Measurements from ENCODE around the gene TRPM3.

Gene TRPM3

GRCh38 chr9:70609011-70609410 lies 512.4 kb downstream of the TRPM3 start:
- no peak for DNase-seq (ENCODE audit: low spot score)

GRCh38 chr9:70607926-70608325 lies 513.5 kb downstream of the TRPM3 start:
- no peak for DNase-seq (ENCODE audit: low spot score)

GRCh38 chr9:70607329-70607728 lies 514.1 kb downstream of the TRPM3 start:
- DNase-seq (ENCODE audit: low spot score) = no peak

GRCh38 chr9:70603020-70603411 lies 518.4 kb downstream of the TRPM3 start:
- no peak for DNase-seq (ENCODE audit: low spot score)

GRCh38 chr9:70602321-70603019 lies 519.0 kb downstream of the TRPM3 start:
- DNase-seq (ENCODE audit: low spot score) = peak; percentile 58

- DNase-seq (ENCODE audit: low spot score) = no peak
These were observed 520.1 kb downstream of the TRPM3 start for GRCh38 chr9:70601000-70601951.

GRCh38 chr9:70600506-70600905 lies 520.9 kb downstream of the TRPM3 start:
- DNase-seq (ENCODE audit: low spot score) = no peak

GRCh38 chr9:70597886-70598285 lies 523.5 kb downstream of the TRPM3 start:
- DNase-seq (ENCODE audit: low spot score) = no peak

GRCh38 chr9:70595211-70595610 lies 526.2 kb downstream of the TRPM3 start:
- no peak for DNase-seq (ENCODE audit: low spot score)

- no peak for DNase-seq (ENCODE audit: low spot score)
These were observed 527.0 kb downstream of the TRPM3 start for GRCh38 chr9:70594386-70594944.

- no peak for DNase-seq (ENCODE audit: low spot score)
These were observed 528.2 kb downstream of the TRPM3 start for GRCh38 chr9:70593241-70593640.

- DNase-seq (ENCODE audit: low spot score) = no peak
These were observed 531.1 kb downstream of the TRPM3 start for GRCh38 chr9:70590315-70590677.

- no peak for DNase-seq (ENCODE audit: low spot score)
These were observed 531.7 kb downstream of the TRPM3 start for GRCh38 chr9:70589571-70590314.

- no peak for DNase-seq (ENCODE audit: low spot score)
These were observed 532.4 kb downstream of the TRPM3 start for GRCh38 chr9:70588999-70589398.

- no peak for DNase-seq (ENCODE audit: low spot score)
These were observed 533.0 kb downstream of the TRPM3 start for GRCh38 chr9:70588381-70588780.

- no peak for DNase-seq (ENCODE audit: low spot score)
These were observed 534.2 kb downstream of the TRPM3 start for GRCh38 chr9:70587201-70587600.

- no peak for DNase-seq (ENCODE audit: low spot score)
These were observed 534.9 kb downstream of the TRPM3 start for GRCh38 chr9:70586476-70586875.

GRCh38 chr9:70581955-70582350 lies 539.5 kb downstream of the TRPM3 start:
- no peak for DNase-seq (ENCODE audit: low spot score)

GRCh38 chr9:70581214-70581954 lies 540.0 kb downstream of the TRPM3 start:
- DNase-seq (ENCODE audit: low spot score) = no peak

GRCh38 chr9:70580606-70581195 lies 540.7 kb downstream of the TRPM3 start:
- no peak for DNase-seq (ENCODE audit: low spot score)

- DNase-seq (ENCODE audit: low spot score) = no peak
These were observed 541.7 kb downstream of the TRPM3 start for GRCh38 chr9:70579686-70580085.
